ENCODE measurements around the gene SNAPC4.
A peak's percentile ranks its signal among the peaks of the same experiment; 100 is the strongest.
"Not testable (repeated sequence)": the region's sequence is repeated elsewhere in the genome, so short reads cannot be mapped to it uniquely, and the experiment has no call there.

The SNAPC4 gene

GRCh38 chr9:136433043-136433715, 33.2 kb upstream of the SNAPC4 start:
- no peak for DNase-seq

GRCh38 chr9:136432591-136432990, 32.6 kb upstream of the SNAPC4 start:
- no peak for DNase-seq

- DNase-seq: no peak
These were observed 31.9 kb upstream of the SNAPC4 start for GRCh38 chr9:136431782-136432350.

DNA sequence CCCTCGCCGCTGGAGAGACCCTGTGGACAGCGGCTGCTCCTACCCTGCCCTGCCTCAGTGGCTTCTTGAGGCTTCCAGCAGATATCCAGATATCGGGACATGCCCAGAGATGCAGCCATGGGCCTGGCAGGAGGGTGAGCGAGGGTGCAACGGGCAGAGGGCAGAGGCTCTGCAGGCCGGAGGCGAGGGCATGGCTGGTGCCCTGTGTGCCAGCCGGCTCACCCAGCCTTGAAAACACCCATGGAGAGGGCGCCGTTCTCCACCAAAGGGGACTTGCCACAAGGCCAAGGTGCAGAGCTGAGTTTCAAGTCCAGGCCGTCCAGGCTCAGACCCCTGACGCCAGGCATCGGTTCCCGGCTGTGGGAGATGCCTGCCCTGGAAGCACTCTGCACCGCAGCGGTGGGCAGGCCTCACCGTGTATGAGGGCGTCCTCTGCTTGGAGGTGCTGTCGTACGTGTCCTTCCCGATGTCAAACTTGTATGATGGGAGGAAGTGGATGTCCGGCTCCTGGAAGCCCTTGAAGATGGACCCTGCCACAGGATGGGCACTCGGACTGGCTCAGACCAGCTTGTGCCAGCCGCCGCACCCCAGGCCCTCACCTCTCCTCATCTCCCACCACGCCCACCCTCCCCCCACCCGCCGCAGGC, 30.7 kb upstream of the SNAPC4 start:
- no peak for DNase-seq

DNA sequence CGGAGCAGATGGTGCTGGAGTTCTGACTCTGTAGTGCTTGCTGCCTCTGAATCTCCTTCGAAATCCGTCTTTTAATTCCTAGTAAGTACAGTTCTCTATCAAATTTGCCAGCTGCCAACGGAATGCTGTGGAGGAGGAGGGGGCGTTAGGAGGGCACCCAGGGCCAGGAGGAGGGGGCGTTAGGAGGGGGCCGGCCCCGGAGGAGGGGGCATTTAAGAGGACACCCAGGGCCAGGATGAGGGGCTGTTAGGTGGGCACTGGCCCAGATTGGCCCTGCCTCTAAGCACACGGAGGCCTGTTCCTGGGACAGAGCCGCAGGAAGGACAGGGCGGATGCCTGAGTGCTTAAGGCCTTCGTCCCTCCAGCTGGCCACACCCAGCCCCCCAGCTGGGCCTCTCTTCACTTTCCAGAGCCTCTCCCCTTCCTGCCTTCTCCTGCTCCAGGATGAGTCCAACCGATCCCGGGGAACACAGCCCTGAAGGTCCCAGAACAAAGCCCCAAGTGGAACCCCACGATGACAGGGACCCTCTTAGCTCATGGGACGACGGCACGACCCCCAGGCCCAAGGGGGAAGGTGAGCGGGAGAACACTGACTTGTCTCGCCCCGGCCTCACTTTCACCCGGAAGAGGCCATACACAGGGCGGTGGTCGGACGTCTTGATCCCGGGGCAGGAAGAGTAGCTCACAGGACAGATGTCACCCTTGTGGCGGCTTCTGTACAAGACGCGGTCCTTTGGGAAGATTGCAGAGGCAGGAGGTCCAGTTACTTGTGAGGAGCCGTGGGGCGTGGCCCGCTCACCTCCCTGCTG, 29.9 kb upstream of the SNAPC4 start:
- DNase-seq: no peak

GRCh38 chr9:136429075-136429628, 29.2 kb upstream of the SNAPC4 start:
- DNase-seq: no peak

GRCh38 chr9:136426787-136427186, 26.8 kb upstream of the SNAPC4 start:
- DNase-seq: no peak

GRCh38 chr9:136425367-136425766, 25.4 kb upstream of the SNAPC4 start:
- DNase-seq: not testable (repeated sequence)

DNA sequence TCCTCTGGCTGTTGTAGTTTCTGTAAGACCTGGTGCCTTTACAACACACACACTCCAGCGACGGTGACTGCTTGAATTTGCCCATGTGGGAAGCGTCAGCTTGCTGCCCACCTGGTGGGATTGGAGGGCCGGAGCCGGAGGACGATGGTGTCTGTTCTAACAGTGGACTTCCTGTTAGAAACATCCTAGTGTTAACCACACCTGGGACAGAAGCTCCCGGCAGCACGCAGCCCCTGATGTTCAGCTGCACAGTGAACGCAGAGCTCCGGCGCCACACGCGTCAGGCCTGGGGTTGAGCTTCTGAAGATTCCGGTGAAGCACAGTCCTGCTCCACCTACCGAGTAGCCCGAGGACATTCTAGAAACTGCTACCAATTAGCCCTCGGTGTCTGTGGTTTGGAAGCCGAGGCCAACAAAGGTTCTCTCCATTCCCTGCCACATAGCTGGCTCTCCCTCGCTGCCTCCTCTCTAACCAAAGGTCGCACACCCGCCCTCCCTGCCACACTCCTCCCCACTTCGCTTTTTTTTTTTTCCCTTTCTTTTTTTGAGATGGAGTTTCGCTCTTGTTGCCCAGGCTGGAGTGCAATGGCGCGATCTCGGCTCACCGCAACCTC, 24.9 kb upstream of the SNAPC4 start:
- DNase-seq: no peak

- DNase-seq: no peak
These were observed 23.6 kb upstream of the SNAPC4 start for GRCh38 chr9:136423432-136424146.

GRCh38 chr9:136422876-136423275, 22.9 kb upstream of the SNAPC4 start:
- no peak for DNase-seq

DNA sequence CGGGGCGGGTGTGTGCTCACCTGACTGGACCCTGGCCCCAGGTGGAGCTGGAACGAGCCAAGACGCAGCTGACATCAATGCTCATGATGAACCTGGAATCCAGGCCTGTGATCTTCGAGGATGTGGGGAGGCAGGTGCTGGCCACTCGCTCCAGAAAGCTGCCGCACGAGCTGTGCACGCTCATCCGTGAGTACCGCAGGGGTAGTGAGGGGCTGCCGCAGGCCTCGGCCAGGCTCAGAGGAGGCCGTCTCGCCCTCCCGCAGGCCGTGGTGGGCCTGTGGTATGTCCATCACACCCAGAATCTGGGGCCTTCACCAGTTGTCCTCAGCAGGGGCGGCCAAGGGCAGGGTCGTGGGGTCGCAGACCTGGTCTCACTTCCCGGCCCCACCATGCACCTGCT, 21.8 kb upstream of the SNAPC4 start:
- no peak for DNase-seq

- DNase-seq: no peak
These were observed 19.1 kb upstream of the SNAPC4 start for GRCh38 chr9:136419092-136419420.

- no peak for DNase-seq
These were observed 18.5 kb upstream of the SNAPC4 start for GRCh38 chr9:136418182-136419091.

DNA sequence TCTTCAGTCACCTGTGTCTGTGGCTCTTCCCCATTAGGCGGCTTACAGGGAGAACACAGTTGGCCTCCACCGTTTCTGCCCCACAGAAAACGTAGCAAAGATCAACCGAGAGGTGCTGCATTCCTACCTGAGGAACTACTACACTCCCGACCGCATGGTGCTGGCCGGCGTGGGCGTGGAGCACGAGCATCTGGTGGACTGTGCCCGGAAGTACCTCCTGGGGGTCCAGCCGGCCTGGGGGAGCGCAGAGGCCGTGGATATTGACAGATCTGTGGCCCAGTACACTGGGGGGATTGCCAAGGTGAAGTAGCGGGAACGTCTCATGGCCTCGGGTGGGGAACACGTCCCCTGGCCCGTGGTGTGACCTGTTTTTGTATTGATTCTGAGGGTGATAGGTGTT, 16.9 kb upstream of the SNAPC4 start:
- no peak for DNase-seq

GRCh38 chr9:136416427-136416826, 16.5 kb upstream of the SNAPC4 start:
- no peak for DNase-seq

DNA sequence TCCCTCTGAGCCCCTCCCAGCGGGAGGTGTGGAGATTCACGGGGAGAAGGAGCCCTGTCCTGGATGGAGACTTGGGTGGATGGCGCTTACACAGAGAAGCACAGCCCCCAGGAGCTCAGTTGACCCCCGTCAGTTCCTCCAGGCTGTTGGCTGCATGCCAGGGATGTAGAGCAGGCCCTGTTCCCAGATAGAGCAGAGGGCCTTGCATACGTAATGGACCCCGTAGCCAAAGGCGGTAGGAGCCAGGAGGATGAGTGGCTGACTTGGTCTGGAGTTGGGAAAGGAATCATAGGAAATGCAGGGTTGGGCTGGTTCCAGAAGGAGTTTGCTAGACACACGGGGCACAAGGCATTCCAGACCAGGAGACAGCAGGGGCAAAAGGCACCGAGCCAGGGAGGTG, 13.0 kb upstream of the SNAPC4 start:
- peak in 9 of 56 donors; percentile 8 to 39 (median 18) for DNase-seq

GRCh38 chr9:136411378-136411777, 11.4 kb upstream of the SNAPC4 start:
- DNase-seq: no peak

GRCh38 chr9:136410500-136411287, 10.7 kb upstream of the SNAPC4 start, which contains the start of the genes ENTR1 and PMPCA:
Gene ENTR1 (minus strand): TSS chr9:136410614. CDS start chr9:136410397, 217 bp downstream.
Gene PMPCA (plus strand): TSS chr9:136410658. CDS start chr9:136410669, 11 bp downstream.
- DNase-seq: peak in 55 of 56 donors; percentile 36 to 93 (median 80)
